ENCODE data around the gene LCTL. TPM values are rescaled to one million over a fixed set of nuclear protein-coding genes. Genes with fewer than 3 reads are reported as not detected.

The LCTL gene
- total RNA-seq, 2 experiments from 2014 or later: not detected

DNA sequence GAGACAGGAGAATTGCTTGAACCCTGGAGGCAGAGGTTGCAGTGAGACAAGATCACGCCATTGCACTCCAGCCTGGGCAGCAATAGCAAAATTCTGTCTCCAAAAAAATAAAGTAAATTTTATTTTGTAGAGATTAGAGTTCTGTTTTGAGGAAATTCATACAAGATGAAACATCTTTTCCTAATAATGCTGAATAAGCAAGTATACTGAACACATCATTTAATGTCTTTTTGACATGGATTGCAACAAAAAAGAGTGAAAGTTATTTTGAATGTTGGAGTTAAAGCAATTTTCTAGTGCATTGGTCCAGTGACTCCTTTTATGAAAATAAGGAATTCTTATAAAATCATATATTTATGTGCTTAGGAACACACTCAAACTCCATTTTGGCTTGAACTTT is 20.5 kb downstream of the LCTL start:
- Mint-ChIP-seq H3K27me3 (no peaks in the 10 kb centered on the region), H3K9me3 (no peaks in the 10 kb centered on the region), H3K36me3 (ENCODE audit: low read depth) (peaks cover 20% of the 10 kb centered on the region), H3K27ac (no peak overlapping the region), H3K4me1 (ENCODE audit: low read depth) (no peaks in the 10 kb centered on the region), H3K4me3 (no peak overlapping the region)
- DNase-seq (no peak), ATAC-seq (no peak)
- POLR2A ChIA-PET: no interaction called here
- intact Hi-C loops (cut with micrococcal nuclease): no loop called here
- TF ChIP-seq CTCF (IDR thresholded peaks at IDR 0.05): no peak
- CTCF ChIA-PET: no interaction called here

DNA sequence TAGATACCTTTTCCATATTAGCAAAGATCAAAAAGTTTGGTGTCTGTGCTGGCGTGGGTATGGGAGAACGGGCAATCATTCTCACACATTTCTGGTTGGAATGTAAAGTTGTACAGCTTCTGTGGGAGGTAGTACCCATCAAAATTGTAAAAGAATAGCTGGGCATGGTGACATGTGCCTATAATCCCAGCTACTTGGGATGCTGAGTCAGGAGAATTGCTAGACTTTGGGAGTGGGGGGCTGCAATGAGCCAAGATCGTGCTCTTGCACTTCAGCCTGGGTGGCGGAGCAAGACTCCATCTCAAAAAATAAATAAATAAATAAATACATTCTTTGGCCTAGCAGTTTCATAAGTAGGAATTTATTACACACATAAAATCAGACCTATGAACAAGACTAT is 22.9 kb downstream of the LCTL start:
- H3K36me3 Mint-ChIP-seq (ENCODE audit: low read depth): peaks cover 34% of the 10 kb centered on the region
- intact Hi-C loops (cut with micrococcal nuclease): no loop called here
- ATAC-seq: no peak
- DNase-seq: no peak
- ChIA-PET POLR2A (interaction anchor here (0.7 kb wide), 1 partner anchor 91 kb away, joined by 3 read pairs; no protein-coding TSS in a partner anchor), CTCF (interaction anchor here (1.4 to 1.5 kb wide), 2 partner anchors 12 to 309 kb away, joined by 3 to 5 read pairs; no protein-coding TSS in a partner anchor)
- no peak for TF ChIP-seq CTCF (IDR thresholded peaks at IDR 0.05)
- no peaks in the 10 kb centered on the region for H3K27me3 Mint-ChIP-seq
- H3K9me3 Mint-ChIP-seq: no peaks in the 10 kb centered on the region
- no peaks in the 10 kb centered on the region for H3K4me1 Mint-ChIP-seq (ENCODE audit: low read depth)
- H3K4me3 Mint-ChIP-seq: no peak overlapping the region
- H3K27ac Mint-ChIP-seq: no peak overlapping the region

DNA sequence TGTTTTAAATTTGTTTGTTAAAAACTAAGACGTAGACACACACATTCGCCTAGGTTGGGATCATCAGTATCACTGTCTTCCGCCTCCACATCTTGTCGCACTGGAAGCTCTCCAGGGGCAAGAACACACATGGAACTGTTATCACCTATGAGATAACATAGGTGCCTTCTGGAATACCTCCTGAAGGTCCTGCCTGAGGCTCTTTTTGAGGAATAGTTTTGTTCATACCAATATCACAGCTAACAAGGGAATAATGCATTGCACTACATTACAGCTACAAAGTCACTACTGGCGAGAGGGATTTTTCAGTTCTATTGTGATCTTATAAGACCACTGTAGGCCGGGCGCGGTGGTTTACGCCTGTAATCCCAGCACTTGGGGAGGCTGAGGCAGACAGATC is 30.7 kb downstream of the LCTL start:
- H3K27ac Mint-ChIP-seq: no peak overlapping the region
- no peaks in the 10 kb centered on the region for H3K27me3 Mint-ChIP-seq
- no peaks in the 10 kb centered on the region for H3K9me3 Mint-ChIP-seq
- peaks cover 34% of the 10 kb centered on the region for H3K36me3 Mint-ChIP-seq (ENCODE audit: low read depth)
- no peaks in the 10 kb centered on the region for H3K4me1 Mint-ChIP-seq (ENCODE audit: low read depth)
- POLR2A ChIA-PET: interaction anchor here (0.8 kb wide), 1 partner anchor 19 kb away, joined by 3 read pairs; no protein-coding TSS in a partner anchor
- no peak for DNase-seq
- no peak overlapping the region for H3K4me3 Mint-ChIP-seq
- CTCF ChIA-PET: no interaction called here
- no peak for TF ChIP-seq CTCF (IDR thresholded peaks at IDR 0.05)
- ATAC-seq: no peak
- intact Hi-C loops (cut with micrococcal nuclease): no loop called here

GRCh38 chr15:66524838-66525237 is 41.0 kb downstream of the LCTL start:
- H3K27me3 Mint-ChIP-seq: no peaks in the 10 kb centered on the region
- H3K9me3 Mint-ChIP-seq: no peaks in the 10 kb centered on the region
- ChIA-PET CTCF (no interaction called here), POLR2A (interaction anchor here (1.9 kb wide), 1 partner anchor 20 kb away, joined by 7 read pairs; the partner anchor contains the start of gene ZWILCH)
- H3K27ac Mint-ChIP-seq: no peak overlapping the region
- H3K36me3 Mint-ChIP-seq (ENCODE audit: low read depth): peaks cover 33% of the 10 kb centered on the region
- no peak for TF ChIP-seq CTCF (IDR thresholded peaks at IDR 0.05)
- ATAC-seq (no peak), DNase-seq (no peak)
- H3K4me3 Mint-ChIP-seq: no peak overlapping the region
- intact Hi-C loops (cut with micrococcal nuclease): no loop called here
- H3K4me1 Mint-ChIP-seq (ENCODE audit: low read depth): peaks cover 3% of the 10 kb centered on the region

GRCh38 chr15:66523926-66524325 is 41.9 kb downstream of the LCTL start:
- no peak for DNase-seq
- TF ChIP-seq CTCF (IDR thresholded peaks at IDR 0.05): no peak
- POLR2A ChIA-PET: interaction anchor here (1.9 kb wide), 1 partner anchor 19 kb away, joined by 7 read pairs; the partner anchor contains the start of gene ZWILCH
- H3K9me3 Mint-ChIP-seq: no peaks in the 10 kb centered on the region
- CTCF ChIA-PET: interaction anchor here (0.8 kb wide), 1 partner anchor 26 kb away, joined by 3 read pairs; no protein-coding TSS in a partner anchor
- no peak overlapping the region for H3K4me3 Mint-ChIP-seq
- intact Hi-C loops (cut with micrococcal nuclease): no loop called here
- H3K36me3 Mint-ChIP-seq (ENCODE audit: low read depth): peaks cover 28% of the 10 kb centered on the region
- H3K4me1 Mint-ChIP-seq (ENCODE audit: low read depth): peaks cover 3% of the 10 kb centered on the region
- ATAC-seq: no peak
- no peaks in the 10 kb centered on the region for H3K27me3 Mint-ChIP-seq
- no peak overlapping the region for H3K27ac Mint-ChIP-seq

Measured in activated CD8-positive, alpha-beta T cell treated with anti-CD3 and anti-CD28 coated beads for 36 hours (primary cell).